ENCODE data around the gene CTAG1A.
"Not testable (repeated sequence)": the region's sequence is repeated elsewhere in the genome, so short reads cannot be mapped to it uniquely, and the experiment has no call there.

CTAG1A gene

GRCh38 chrX:154613586-154613985, 28.7 kb downstream of the CTAG1A start:
- DNase-seq (ENCODE audit: low spot score): not testable (repeated sequence)

GRCh38 chrX:154619182-154619581, 34.2 kb downstream of the CTAG1A start, which contains the start of gene CTAG1B:
TSS of gene CTAG1B (minus strand) at chrX:154619282. CDS start at chrX:154619218, 64 bp downstream.
- DNase-seq (ENCODE audit: low spot score): not testable (repeated sequence)

GRCh38 chrX:154620767-154621414, 36.0 kb downstream of the CTAG1A start:
- not testable (repeated sequence) for DNase-seq (ENCODE audit: low spot score)

- DNase-seq (ENCODE audit: low spot score): not testable (repeated sequence)
These were observed 44.0 kb downstream of the CTAG1A start for GRCh38 chrX:154628960-154629359.

- not testable (repeated sequence) for DNase-seq (ENCODE audit: low spot score)
These were observed 46.0 kb downstream of the CTAG1A start for GRCh38 chrX:154630949-154631348.

GRCh38 chrX:154633661-154634060, 48.7 kb downstream of the CTAG1A start:
- not testable (repeated sequence) for DNase-seq (ENCODE audit: low spot score)

Data from AG08395 (cell line).